Keratinocyte (primary cell): ENCODE measurements around the gene COQ10B. TPM values are rescaled to one million over a fixed set of nuclear protein-coding genes. Genes with fewer than 3 reads are reported as not detected.
A peak's percentile ranks its signal among the peaks of the same experiment; 100 is the strongest.

Experiments
- DNase-seq: peaks from one replicate; pipeline ENCODE4 v3.0.0-alpha.2; 2011; ENCODE audit warnings: low read depth, missing footprints, low spot score
- FAIRE-seq: peaks from 2 replicates; lab custom pipeline; 2011; peaks lifted over from hg19 to GRCh38; lab: Jason Lieb, UNC
- H2AFZ ChIP-seq: 2 replicates; pipeline ENCODE4 v1.6.0; 2012; ENCODE audit warnings: low read length, control low read depth, inconsistent platforms; ENCODE audit not compliant: control insufficient read depth
- H3K27ac ChIP-seq: 2 replicates; pipeline ENCODE4 v1.5.1; 2011; ENCODE audit warnings: low read length; ENCODE audit not compliant: control insufficient read depth, insufficient read depth
- H3K27me3 ChIP-seq: 3 replicates; pipeline ENCODE4 v1.6.0; 2011; ENCODE audit warnings: low read length; ENCODE audit not compliant: control insufficient read depth, insufficient read depth; ENCODE audit errors: extremely low read depth
- H3K36me3 ChIP-seq, 2 experiments: 2 replicates in 1 of 2; 3 replicates in 1 of 2; pipeline ENCODE4 v1.5.1; 2011; ENCODE audit warnings: low read length in 2 of 2, mild to moderate bottlenecking in 1 of 2; ENCODE audit not compliant: control insufficient read depth in 2 of 2, insufficient read depth in 2 of 2; ENCODE audit errors: extremely low read depth in 1 of 2
- H3K4me1 ChIP-seq: 3 replicates; pipeline ENCODE4 v1.5.1; 2011; ENCODE audit warnings: low read length; ENCODE audit not compliant: control insufficient read depth, insufficient read depth; ENCODE audit errors: extremely low read depth
- H3K4me2 ChIP-seq: 3 replicates; pipeline ENCODE4 v1.6.0; 2011; ENCODE audit warnings: low read depth, low read length; ENCODE audit not compliant: control insufficient read depth, insufficient read depth; ENCODE audit errors: extremely low read depth
- H3K4me3 ChIP-seq, 3 experiments: fragments of 200-600 bp in 1 of 3; sonication (generic) in 1 of 3; 2 replicates in 2 of 3; 3 replicates in 1 of 3; pipeline ENCODE4 v1.5.1; 2011 to 2016; ENCODE audit warnings: low read length in 3 of 3, mild to moderate bottlenecking in 3 of 3, control low read depth in 2 of 3, inconsistent platforms in 1 of 3, low read depth in 1 of 3, mixed read lengths in 1 of 3, mixed run types in 1 of 3, moderate library complexity in 1 of 3; ENCODE audit not compliant: control insufficient read depth in 2 of 3, insufficient read depth in 2 of 3; ENCODE audit errors: extremely low read depth in 1 of 3
- H3K79me2 ChIP-seq: 2 replicates; pipeline ENCODE4 v1.6.0; 2012; ENCODE audit warnings: low read length; ENCODE audit not compliant: control insufficient read depth, insufficient read depth
- H3K9ac ChIP-seq: 3 replicates; pipeline ENCODE4 v1.6.0; 2011; ENCODE audit warnings: low read length; ENCODE audit not compliant: control insufficient read depth, insufficient read depth; ENCODE audit errors: extremely low read depth
- H3K9me1 ChIP-seq: 3 replicates; pipeline ENCODE4 v1.6.0; 2011; ENCODE audit warnings: low read length; ENCODE audit not compliant: control insufficient read depth, insufficient read depth; ENCODE audit errors: extremely low read depth
- H3K9me3 ChIP-seq: 2 replicates; pipeline ENCODE4 v1.5.1; 2012; ENCODE audit warnings: low read depth, low read length; ENCODE audit not compliant: control insufficient read depth
- H4K20me1 ChIP-seq: 3 replicates; pipeline ENCODE4 v1.6.0; 2011; ENCODE audit warnings: low read length; ENCODE audit not compliant: control insufficient read depth, insufficient read depth; ENCODE audit errors: extremely low read depth
- EZH2 ChIP-seq: IDR thresholded peaks from one replicate; pipeline ENCODE4 v1.6.1; 2012; ENCODE audit warnings: inconsistent platforms, mild to moderate bottlenecking, low read length, moderate library complexity
- dilution Hi-C: fragments of 300-500 bp; cut with MboI; formaldehyde crosslinking; loops from one replicate; pipeline ENCODE4 v1.7.0; 2020; ENCODE audit warnings: low sequenced_read_pairs; ENCODE audit not compliant: extremely low pct_ligation_motif_present
- polyA plus RNA-seq, 5 experiments: library from polyadenylated mRNA; depleted of rRNA in 3 of 5; stranded (reverse) in 3 of 5; stranded (forward) in 1 of 5; unstranded in 1 of 5; fragments of >200 nt; gene quantifications; 1 replicate in 1 of 5; 2 replicates in 3 of 5; 3 replicates in 1 of 5; pipeline versions ENCODE4 v1.2.1 to v1.2.3, GENCODE V29; 2011 to 2012; ENCODE audit warnings: missing spikeins in 2 of 5, low read depth in 1 of 5, low replicate concordance in 1 of 5
- TF ChIP-seq, protein P1 (sequence below), 3 experiments: IDR thresholded peaks in 1 of 3; conservative IDR thresholded peaks in 1 of 3; optimal IDR thresholded peaks in 1 of 3; 2 replicates in 2 of 3; 3 replicates in 1 of 3; pipeline versions ENCODE3 to v1.5.1; 2011; ENCODE audit warnings: low read length in 3 of 3, mild to moderate bottlenecking in 3 of 3, moderate library complexity in 2 of 3, control low read depth in 1 of 3, inconsistent platforms in 1 of 3; ENCODE audit not compliant: insufficient read depth in 2 of 3; ENCODE audit errors: extremely low read depth in 1 of 3

Gene COQ10B
- polyA plus RNA-seq, 1 donor (not counting 4 experiments of a cell fraction or from before 2014, with no cell fraction given): 8.8 TPM

GRCh38 chr2:197513915-197514314 lies 60.6 kb downstream of the COQ10B start:
- no peak for DNase-seq
- Histone ChIP-seq H3K9me1 (no peaks in the 10 kb centered on the region), H3K4me1 (peaks cover 13% of the 10 kb centered on the region), H3K36me3 (no peaks in the 10 kb centered on the region), H3K9me3 (no peaks in the 10 kb centered on the region), H3K4me3 (no peak overlapping the region), H4K20me1 (peaks cover 5% of the 10 kb centered on the region), H3K27ac (no peak overlapping the region), H3K79me2 (peaks cover 35% of the 10 kb centered on the region), H2AFZ (no peak overlapping the region), H3K27me3 (no peaks in the 10 kb centered on the region), H3K9ac (no peak overlapping the region), H3K4me2 (no peak overlapping the region)
- FAIRE-seq: no peak
- TF ChIP-seq, protein P1, sequence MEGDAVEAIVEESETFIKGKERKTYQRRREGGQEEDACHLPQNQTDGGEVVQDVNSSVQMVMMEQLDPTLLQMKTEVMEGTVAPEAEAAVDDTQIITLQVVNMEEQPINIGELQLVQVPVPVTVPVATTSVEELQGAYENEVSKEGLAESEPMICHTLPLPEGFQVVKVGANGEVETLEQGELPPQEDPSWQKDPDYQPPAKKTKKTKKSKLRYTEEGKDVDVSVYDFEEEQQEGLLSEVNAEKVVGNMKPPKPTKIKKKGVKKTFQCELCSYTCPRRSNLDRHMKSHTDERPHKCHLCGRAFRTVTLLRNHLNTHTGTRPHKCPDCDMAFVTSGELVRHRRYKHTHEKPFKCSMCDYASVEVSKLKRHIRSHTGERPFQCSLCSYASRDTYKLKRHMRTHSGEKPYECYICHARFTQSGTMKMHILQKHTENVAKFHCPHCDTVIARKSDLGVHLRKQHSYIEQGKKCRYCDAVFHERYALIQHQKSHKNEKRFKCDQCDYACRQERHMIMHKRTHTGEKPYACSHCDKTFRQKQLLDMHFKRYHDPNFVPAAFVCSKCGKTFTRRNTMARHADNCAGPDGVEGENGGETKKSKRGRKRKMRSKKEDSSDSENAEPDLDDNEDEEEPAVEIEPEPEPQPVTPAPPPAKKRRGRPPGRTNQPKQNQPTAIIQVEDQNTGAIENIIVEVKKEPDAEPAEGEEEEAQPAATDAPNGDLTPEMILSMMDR (optimal IDR thresholded peaks at IDR 0.05 in 1 of 3, IDR thresholded peaks at IDR 0.05 in 1 of 3, conservative IDR thresholded peaks at IDR 0.05 in 1 of 3; ENCODE audit: extremely low read depth in 1 of 3, insufficient read depth in 2 of 3, low read length in 3 of 3): no peak
- TF ChIP-seq EZH2: no peak
- dilution Hi-C loops: no loop called here

DNA sequence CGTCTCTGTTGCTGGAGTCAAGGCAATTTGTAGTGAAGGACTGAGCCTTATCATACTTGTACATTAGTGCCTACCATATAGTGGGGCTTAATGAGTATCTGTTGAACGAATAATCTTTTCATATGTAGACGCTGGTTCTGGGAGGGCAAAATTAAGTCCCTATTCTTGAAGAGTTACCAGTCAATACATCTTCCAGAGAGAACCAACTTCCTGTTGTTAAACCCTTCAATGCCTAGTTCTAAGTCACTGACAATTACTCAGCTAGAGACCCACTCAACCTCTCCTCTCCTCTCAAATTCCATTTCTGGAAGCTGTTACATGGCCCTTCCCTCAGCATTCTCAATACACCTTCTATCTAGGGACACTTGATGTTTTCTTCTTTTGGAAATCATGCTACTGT lies 61.4 kb downstream of the COQ10B start:
- Histone ChIP-seq H3K4me1 (peaks cover 13% of the 10 kb centered on the region), H3K36me3 (no peaks in the 10 kb centered on the region), H3K4me3 (peak overlapping the region in 2 of 3 experiments; percentile 69 to 78), H3K79me2 (peaks cover 43% of the 10 kb centered on the region), H2AFZ (peak overlapping the region; percentile 100), H3K27me3 (no peaks in the 10 kb centered on the region), H3K27ac (peak overlapping the region; percentile 83), H3K9me3 (no peaks in the 10 kb centered on the region), H3K9me1 (no peaks in the 10 kb centered on the region), H3K9ac (peak overlapping the region; percentile 94), H3K4me2 (peak overlapping the region; percentile 88), H4K20me1 (peaks cover 5% of the 10 kb centered on the region)
- no peak for DNase-seq
- no peak for TF ChIP-seq EZH2
- TF ChIP-seq, protein P1 (optimal IDR thresholded peaks at IDR 0.05 in 1 of 3, IDR thresholded peaks at IDR 0.05 in 1 of 3, conservative IDR thresholded peaks at IDR 0.05 in 1 of 3; ENCODE audit: extremely low read depth in 1 of 3, insufficient read depth in 2 of 3, low read length in 3 of 3): no peak
- peak; percentile 5 for FAIRE-seq
- dilution Hi-C loops: no loop called here
